Hepatocyte (in vitro differentiated cells): ENCODE results near the gene ALPK3. TPM values are rescaled to one million over a fixed set of nuclear protein-coding genes. Genes with fewer than 3 reads are reported as not detected.
"Not testable (repeated sequence)": the region's sequence is repeated elsewhere in the genome, so short reads cannot be mapped to it uniquely, and the experiment has no call there.

ENCODE experiments used
- DNase-seq: peaks from one replicate; pipeline ENCODE4 v3.0.0-alpha.2; 2016; ENCODE audit warnings: low spot score
- H2AFZ ChIP-seq: fragments of 200-600 bp; sonication (generic); 2 replicates; pipeline ENCODE4 v1.6.0; 2016; ENCODE audit warnings: antibody characterized with exemption, mild to moderate bottlenecking
- H3K27ac ChIP-seq: fragments of 200-600 bp; sonication (generic); 2 replicates; pipeline ENCODE4 v1.5.1; 2016; ENCODE audit warnings: mild to moderate bottlenecking
- H3K27me3 ChIP-seq: fragments of 200-600 bp; sonication (generic); 2 replicates; pipeline ENCODE4 v1.6.1; 2016
- H3K36me3 ChIP-seq: fragments of 200-600 bp; sonication (generic); replicated peaks from 2 replicates; pipeline ENCODE4 v1.5.1; 2016; ENCODE audit warnings: low read depth; ENCODE audit not compliant: insufficient read depth
- H3K4me1 ChIP-seq: fragments of 200-600 bp; sonication (generic); 2 replicates; pipeline ENCODE4 v1.5.1; 2016; ENCODE audit warnings: mild to moderate bottlenecking, moderate library complexity; ENCODE audit not compliant: insufficient read depth
- H3K4me2 ChIP-seq: fragments of 200-600 bp; sonication (generic); 2 replicates; pipeline ENCODE4 v1.6.0; 2016
- H3K4me3 ChIP-seq: fragments of 200-600 bp; sonication (generic); 2 replicates; pipeline ENCODE4 v1.5.1; 2016; ENCODE audit warnings: mild to moderate bottlenecking
- H3K79me2 ChIP-seq: fragments of 200-600 bp; sonication (generic); 2 replicates; pipeline ENCODE4 v1.6.0; 2017; ENCODE audit warnings: mild to moderate bottlenecking
- H3K9me2 ChIP-seq: fragments of 200-600 bp; sonication (generic); replicated peaks from 2 replicates; pipeline ENCODE4 v1.6.0; 2017; ENCODE audit warnings: mild to moderate bottlenecking; ENCODE audit not compliant: insufficient read depth
- H3K9me3 ChIP-seq: fragments of 200-600 bp; sonication (generic); 2 replicates; pipeline ENCODE4 v1.5.1; 2016; ENCODE audit warnings: low read depth, mild to moderate bottlenecking
- H4K20me1 ChIP-seq: fragments of 200-600 bp; sonication (generic); 2 replicates; pipeline ENCODE4 v1.6.0; 2016; ENCODE audit warnings: mild to moderate bottlenecking; ENCODE audit not compliant: insufficient read depth, poor library complexity, severe bottlenecking
- EZH2 ChIP-seq: fragments of 200-600 bp; sonication (generic); IDR thresholded peaks from 2 replicates; pipeline ENCODE4 v1.6.1; 2016; ENCODE audit warnings: antibody characterized with exemption, mild to moderate bottlenecking, borderline replicate concordance
- EZH2phosphoT487 ChIP-seq: fragments of 200-600 bp; sonication (generic); IDR thresholded peaks from one replicate; pipeline ENCODE4 v1.6.1; 2018; ENCODE audit warnings: antibody characterized with exemption, mild to moderate bottlenecking, low read depth, moderate library complexity; ENCODE audit not compliant: unreplicated experiment, severe bottlenecking
- WGBS: methylation state at CpG from one replicate; pipeline ENCODE4 v1.1.6; 2016; ENCODE audit warnings: low lambda C conversion rate; ENCODE audit errors: missing lambda C conversion rate; 5-methylcytosine and 5-hydroxymethylcytosine counted together
- polyA plus RNA-seq: library from polyadenylated mRNA; unstranded; fragments of >200 nt; fragmentation: Nextera tagmentation; extraction: Ambion mirVana; gene quantifications from 2 replicates; pipeline ENCODE4 v1.2.1, GENCODE V29; 2016
- total RNA-seq: library from RNA; depleted of rRNA; stranded (reverse); fragments of >200 nt; gene quantifications from 2 replicates; pipeline ENCODE4 v1.2.3, GENCODE V29; 2014
- TF ChIP-seq, protein P1 (sequence below): fragments of 200-600 bp; sonication (generic); IDR thresholded peaks from 2 replicates; pipeline ENCODE4 v1.5.1; 2016; ENCODE audit warnings: antibody characterized with exemption, mild to moderate bottlenecking; ENCODE audit not compliant: poor library complexity

Gene ALPK3
- total and polyA plus RNA-seq, 2 experiments from 2014 or later = 7.1 to 25.3 TPM

DNA sequence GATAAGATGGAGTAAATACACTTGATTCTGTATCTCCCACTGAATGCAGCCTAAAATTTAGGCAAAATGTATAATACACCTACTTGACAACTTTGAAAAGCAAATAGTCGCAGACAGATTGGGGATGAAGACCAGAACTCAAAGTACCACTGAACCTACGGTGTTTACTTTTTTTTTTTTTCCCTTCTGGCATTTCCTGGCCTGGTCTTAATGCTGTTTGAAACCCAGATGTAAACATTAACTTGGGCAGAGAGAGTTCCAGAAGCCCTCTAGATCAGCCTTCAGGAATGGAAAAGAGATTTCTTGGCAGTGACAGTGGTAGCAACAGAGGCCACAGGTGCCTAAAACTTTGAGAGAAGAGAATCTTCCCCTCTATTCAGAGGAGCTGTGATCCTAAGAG lies 27.8 kb downstream of the ALPK3 start:
- 60% methylated on average over 2 of the region's 2 CpGs for WGBS

DNA sequence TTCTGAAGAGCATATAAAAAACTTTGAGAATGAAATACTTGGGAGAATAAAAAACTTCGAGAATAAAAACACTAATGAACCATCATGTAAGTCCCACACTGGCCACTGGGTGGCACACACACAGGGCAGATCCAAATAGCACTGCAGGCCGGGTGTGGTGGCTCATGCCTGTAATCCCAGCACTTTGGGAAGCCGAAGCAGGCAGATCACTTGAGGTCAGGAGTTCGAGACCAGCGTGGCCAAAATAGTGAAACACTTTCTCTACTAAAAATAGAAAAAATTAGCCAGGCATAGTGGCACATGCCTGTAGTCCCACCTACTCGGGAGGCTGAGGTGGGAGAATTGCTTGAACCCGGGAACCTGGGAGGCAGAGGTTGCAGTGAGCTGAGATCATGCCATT lies 28.5 kb downstream of the ALPK3 start:
- not testable (repeated sequence) for H3K27me3 ChIP-seq, H3K79me2 ChIP-seq, H3K36me3 ChIP-seq, H3K9me3 ChIP-seq, H3K4me1 ChIP-seq, H2AFZ ChIP-seq, H3K4me3 ChIP-seq, H3K9me2 ChIP-seq, H3K4me2 ChIP-seq, H4K20me1 ChIP-seq
- peak; percentile 44 for DNase-seq
- peak overlapping the region; percentile 61 for H3K27ac ChIP-seq
- TF ChIP-seq, protein P1, sequence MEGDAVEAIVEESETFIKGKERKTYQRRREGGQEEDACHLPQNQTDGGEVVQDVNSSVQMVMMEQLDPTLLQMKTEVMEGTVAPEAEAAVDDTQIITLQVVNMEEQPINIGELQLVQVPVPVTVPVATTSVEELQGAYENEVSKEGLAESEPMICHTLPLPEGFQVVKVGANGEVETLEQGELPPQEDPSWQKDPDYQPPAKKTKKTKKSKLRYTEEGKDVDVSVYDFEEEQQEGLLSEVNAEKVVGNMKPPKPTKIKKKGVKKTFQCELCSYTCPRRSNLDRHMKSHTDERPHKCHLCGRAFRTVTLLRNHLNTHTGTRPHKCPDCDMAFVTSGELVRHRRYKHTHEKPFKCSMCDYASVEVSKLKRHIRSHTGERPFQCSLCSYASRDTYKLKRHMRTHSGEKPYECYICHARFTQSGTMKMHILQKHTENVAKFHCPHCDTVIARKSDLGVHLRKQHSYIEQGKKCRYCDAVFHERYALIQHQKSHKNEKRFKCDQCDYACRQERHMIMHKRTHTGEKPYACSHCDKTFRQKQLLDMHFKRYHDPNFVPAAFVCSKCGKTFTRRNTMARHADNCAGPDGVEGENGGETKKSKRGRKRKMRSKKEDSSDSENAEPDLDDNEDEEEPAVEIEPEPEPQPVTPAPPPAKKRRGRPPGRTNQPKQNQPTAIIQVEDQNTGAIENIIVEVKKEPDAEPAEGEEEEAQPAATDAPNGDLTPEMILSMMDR = peak; percentile 45
- WGBS = 74% methylated on average over 7 of the region's 7 CpGs

More for the DNA sequence above, 27.8 kb downstream of the ALPK3 start:
- no peak overlapping the region for H3K4me2 ChIP-seq
- no peaks in the 10 kb centered on the region for H3K27me3 ChIP-seq
- TF ChIP-seq EZH2phosphoT487 (no peak), EZH2 (no peak)
- TF ChIP-seq, protein P1 = no peak
- no peaks in the 10 kb centered on the region for H3K36me3 ChIP-seq
- H3K9me2 ChIP-seq = no peaks in the 10 kb centered on the region
- H3K27ac ChIP-seq = peak overlapping the region; percentile 61
- no peak overlapping the region for H2AFZ ChIP-seq
- peaks cover 4% of the 10 kb centered on the region for H3K4me1 ChIP-seq
- no peaks in the 10 kb centered on the region for H4K20me1 ChIP-seq
- DNase-seq = no peak
- H3K79me2 ChIP-seq = peaks cover 3% of the 10 kb centered on the region
- H3K4me3 ChIP-seq = no peak overlapping the region
- no peaks in the 10 kb centered on the region for H3K9me3 ChIP-seq

GRCh38 chr15:84846269-84846668 lies 29.1 kb downstream of the ALPK3 start:
- TF ChIP-seq, protein P1 = no peak
- TF ChIP-seq EZH2phosphoT487 = no peak
- TF ChIP-seq EZH2 = no peak
- no peaks in the 10 kb centered on the region for H3K4me1 ChIP-seq
- no peaks in the 10 kb centered on the region for H3K9me3 ChIP-seq
- H3K4me2 ChIP-seq = no peak overlapping the region
- WGBS = 100% methylated on average over 1 of the region's 1 CpG
- no peaks in the 10 kb centered on the region for H3K36me3 ChIP-seq
- H3K27me3 ChIP-seq = no peaks in the 10 kb centered on the region
- no peaks in the 10 kb centered on the region for H3K9me2 ChIP-seq
- H4K20me1 ChIP-seq = no peaks in the 10 kb centered on the region
- DNase-seq = no peak
- H3K27ac ChIP-seq = no peak overlapping the region
- H2AFZ ChIP-seq = no peak overlapping the region
- H3K4me3 ChIP-seq = no peak overlapping the region
- peaks cover 3% of the 10 kb centered on the region for H3K79me2 ChIP-seq

GRCh38 chr15:84847382-84847781 lies 30.2 kb downstream of the ALPK3 start:
- Histone ChIP-seq H3K4me1 (no peaks in the 10 kb centered on the region), H3K27ac (no peak overlapping the region), H4K20me1 (no peaks in the 10 kb centered on the region), H3K9me3 (no peaks in the 10 kb centered on the region), H3K4me3 (no peak overlapping the region), H3K9me2 (no peaks in the 10 kb centered on the region), H3K27me3 (no peaks in the 10 kb centered on the region), H3K79me2 (peaks cover 3% of the 10 kb centered on the region), H2AFZ (no peak overlapping the region), H3K36me3 (no peaks in the 10 kb centered on the region), H3K4me2 (no peak overlapping the region)
- DNase-seq = no peak
- TF ChIP-seq, protein P1 = no peak
- TF ChIP-seq EZH2phosphoT487 (no peak), EZH2 (no peak)
